ENCODE data around the gene TCFL5. TPM values are rescaled to one million over a fixed set of nuclear protein-coding genes. Genes with fewer than 3 reads are reported as not detected.

Gene TCFL5
- total and polyA plus RNA-seq, 10 of the 15 experiments (the other 5 are each of a cell fraction or from before 2014, with no cell fraction given): 0.48 to 8.1 (median 3.8) TPM

DNA sequence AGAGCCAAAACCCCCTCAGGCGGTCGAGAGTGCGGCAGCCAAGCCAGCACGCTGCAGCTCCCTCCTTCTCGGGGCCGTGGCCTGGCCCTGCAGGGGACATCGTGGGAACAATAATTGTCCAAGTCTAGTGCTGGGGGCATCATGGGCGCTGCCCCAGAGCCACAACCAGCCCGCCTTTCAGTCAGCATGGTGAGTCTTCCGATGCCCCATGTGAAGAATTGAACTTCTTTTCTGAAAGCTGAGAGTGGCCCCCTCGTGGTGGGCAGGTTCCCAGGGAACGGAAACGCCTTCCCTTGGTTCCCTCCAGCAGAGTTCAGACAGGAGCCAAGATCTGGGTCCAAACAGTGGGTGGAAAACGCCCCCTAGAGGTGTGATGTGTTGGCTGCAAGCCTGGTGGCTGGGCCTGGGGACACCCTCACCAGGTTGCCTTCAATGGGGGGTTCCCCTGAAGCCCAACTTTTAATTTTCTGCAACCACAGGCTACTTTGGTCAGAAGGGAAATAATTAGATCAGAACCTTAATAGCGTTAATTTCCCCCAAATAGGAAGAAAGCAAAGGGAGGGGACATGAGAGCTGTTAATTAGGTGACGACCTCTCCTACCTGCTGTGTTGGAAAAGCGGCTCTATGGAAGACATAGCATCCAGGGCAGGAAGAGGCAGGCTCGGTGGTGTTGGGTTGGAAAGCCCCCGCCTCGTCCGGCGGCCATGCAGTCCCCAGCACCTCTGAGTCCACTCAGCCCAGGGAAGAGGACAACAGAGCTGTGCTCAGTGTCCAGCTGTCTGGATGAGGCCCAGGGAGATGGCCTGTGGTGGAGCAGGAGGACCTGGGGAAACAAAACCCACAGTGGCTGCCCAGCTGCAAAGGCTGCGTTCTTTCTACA, 70.1 kb downstream of the TCFL5 start:
- RAD21 ChIA-PET (ENCODE audit: unreplicated experiment): interaction anchor here (0.7 to 2.1 kb wide), 8 partner anchors 16 to 382 kb away, joined by 3 to 10 read pairs (median 6); no protein-coding TSS in a partner anchor
- no peak for DNase-seq (ENCODE audit: low read depth, low spot score)
- Histone ChIP-seq H3K9me3 (replicated peaks; ENCODE audit: control insufficient read depth, insufficient read depth, low read length) (no peaks in the 10 kb centered on the region; the same call in 2 of the 3 replicates), H3K27ac (ENCODE audit: control insufficient read depth, insufficient read depth) (no peak overlapping the region), H2AFZ (ENCODE audit: control insufficient read depth, low read depth, low read length) (no peak overlapping the region), H3K4me1 (ENCODE audit: control insufficient read depth, insufficient read depth, low read length) (peaks cover 14% of the 10 kb centered on the region), H3K36me3 (ENCODE audit: control insufficient read depth in 2 of 2, insufficient read depth in 2 of 2, low read length in 1 of 2) (no peaks in the 10 kb centered on the region), H4K20me1 (ENCODE audit: control insufficient read depth, insufficient read depth) (no peaks in the 10 kb centered on the region), H3K4me3 (no peak overlapping the region), H3K79me2 (ENCODE audit: control insufficient read depth, insufficient read depth, low read length) (no peaks in the 10 kb centered on the region), H3K9ac (ENCODE audit: control insufficient read depth, insufficient read depth, low read length) (no peak overlapping the region), H3K4me2 (ENCODE audit: control insufficient read depth, insufficient read depth) (0 out of 2 replicates have a peak overlapping the region, but pooled peaks have one; percentile 2), H3K27me3 (replicated peaks in 1 of 2; ENCODE audit: control insufficient read depth in 2 of 2, insufficient read depth in 2 of 2, low read length in 1 of 2) (peaks cover 1 to 2% of the 10 kb centered on the region in 2 experiments; a peak in 2 of 4 replicates)
- BruUV-seq (replicated peaks): no TSS peak
- POLR2A ChIA-PET: interaction anchor here (0.7 to 1.5 kb wide), 2 partner anchors 13 to 292 kb away, joined by 4 to 5 read pairs; partner anchors contain the start of gene OGFR
- CTCF ChIA-PET: interaction anchor here (0.6 to 2.7 kb wide), 23 partner anchors 9 to 968 kb away, joined by 3 to 24 read pairs (median 5); no protein-coding TSS in a partner anchor
- WGBS (ENCODE audit: insufficient coverage, insufficient replicate concordance, low lambda C conversion rate, missing lambda C conversion rate): 30% methylated on average over 23 of the region's 23 CpGs
- FAIRE-seq: peak; percentile 96
- intact Hi-C loops (cut with micrococcal nuclease; ENCODE audit: unreplicated experiment) (loop anchor here (1.0 to 5.0 kb wide), 4 partner anchors 123 to 489 kb away; partner anchors contain the start of genes ADRM1 and CABLES2), in situ Hi-C loops (cut with MboI) (loop anchor here (5.0 to 10.0 kb wide), 3 partner anchors 137 to 289 kb away; no protein-coding TSS in a partner anchor)
- SMC1A ChIA-PET (ENCODE audit: uncharacterized antibody, unreplicated experiment): interaction anchor here (0.9 to 2.0 kb wide), 7 partner anchors 16 to 290 kb away, joined by 3 to 5 read pairs (median 3); no protein-coding TSS in a partner anchor
- ATAC-seq: peak; percentile 44
- TF ChIP-seq CREB1 (IDR thresholded peaks at IDR 0.05; ENCODE audit: low read depth): 0 out of 2 replicates have a peak, but pooled peaks have one; percentile 19
- peak; percentile 84; the same call in 1 of the 2 replicates for TF ChIP-seq RB1 (IDR thresholded peaks at IDR 0.05; ENCODE audit: borderline replicate concordance)
- TF ChIP-seq MEF2A (IDR thresholded peaks at IDR 0.05; ENCODE audit: insufficient read depth, low read depth, low read length): no peak
- TF ChIP-seq ETV6 (conservative IDR thresholded peaks at IDR 0.05 in 1 of 2, IDR thresholded peaks at IDR 0.05 in 1 of 2; ENCODE audit: borderline replicate concordance in 1 of 2, low read depth in 1 of 2): peak in 1 of 2 experiments; percentile 31; a peak in 1 of 4 replicates
- 0 out of 2 replicates have a peak, but pooled peaks have one; percentile 9 for TF ChIP-seq CREM (IDR thresholded peaks at IDR 0.05; ENCODE audit: low read depth)
- no peak for TF ChIP-seq BACH1 (IDR thresholded peaks at IDR 0.05; ENCODE audit: borderline replicate concordance)
- no peak for TF ChIP-seq HDAC2 (IDR thresholded peaks at IDR 0.05)
- TF ChIP-seq, protein P1, sequence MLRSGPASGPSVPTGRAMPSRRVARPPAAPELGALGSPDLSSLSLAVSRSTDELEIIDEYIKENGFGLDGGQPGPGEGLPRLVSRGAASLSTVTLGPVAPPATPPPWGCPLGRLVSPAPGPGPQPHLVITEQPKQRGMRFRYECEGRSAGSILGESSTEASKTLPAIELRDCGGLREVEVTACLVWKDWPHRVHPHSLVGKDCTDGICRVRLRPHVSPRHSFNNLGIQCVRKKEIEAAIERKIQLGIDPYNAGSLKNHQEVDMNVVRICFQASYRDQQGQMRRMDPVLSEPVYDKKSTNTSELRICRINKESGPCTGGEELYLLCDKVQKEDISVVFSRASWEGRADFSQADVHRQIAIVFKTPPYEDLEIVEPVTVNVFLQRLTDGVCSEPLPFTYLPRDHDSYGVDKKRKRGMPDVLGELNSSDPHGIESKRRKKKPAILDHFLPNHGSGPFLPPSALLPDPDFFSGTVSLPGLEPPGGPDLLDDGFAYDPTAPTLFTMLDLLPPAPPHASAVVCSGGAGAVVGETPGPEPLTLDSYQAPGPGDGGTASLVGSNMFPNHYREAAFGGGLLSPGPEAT (IDR thresholded peaks at IDR 0.05; ENCODE audit: low read depth): no peak
- TF ChIP-seq MYC (IDR thresholded peaks at IDR 0.05; ENCODE audit: insufficient read depth, insufficient read length, insufficient replicate concordance, low read length, severe bottlenecking): no peak
- TF ChIP-seq RELA (IDR thresholded peaks at IDR 0.05; ENCODE audit: borderline replicate concordance, partially characterized antibody): peak; percentile 39
- TF ChIP-seq BCL3 (IDR thresholded peaks at IDR 0.05; ENCODE audit: borderline replicate concordance, insufficient read depth, low read depth, low read length, poor library complexity, severe bottlenecking): no peak
- TF ChIP-seq IKZF2 (IDR thresholded peaks at IDR 0.05): peak; percentile 22 to 27; a peak in 1 of 4 replicates
- TF ChIP-seq KLF5 (IDR thresholded peaks at IDR 0.05; ENCODE audit: partially characterized antibody): peak; percentile 36
- peak; percentile 68; the same call in 1 of the 2 replicates for TF ChIP-seq SMARCA5 (IDR thresholded peaks at IDR 0.05)
- TF ChIP-seq SMC3 (IDR thresholded peaks at IDR 0.05; ENCODE audit: borderline replicate concordance, low read length): peak; percentile 72
- TF ChIP-seq RAD21 (IDR thresholded peaks at IDR 0.05; ENCODE audit: insufficient read depth, low read depth, low read length): peak; percentile 95
